Measurements from ENCODE around the gene MOGAT3.
A peak's percentile ranks its signal among the peaks of the same experiment; 100 is the strongest.

The MOGAT3 gene

DNA sequence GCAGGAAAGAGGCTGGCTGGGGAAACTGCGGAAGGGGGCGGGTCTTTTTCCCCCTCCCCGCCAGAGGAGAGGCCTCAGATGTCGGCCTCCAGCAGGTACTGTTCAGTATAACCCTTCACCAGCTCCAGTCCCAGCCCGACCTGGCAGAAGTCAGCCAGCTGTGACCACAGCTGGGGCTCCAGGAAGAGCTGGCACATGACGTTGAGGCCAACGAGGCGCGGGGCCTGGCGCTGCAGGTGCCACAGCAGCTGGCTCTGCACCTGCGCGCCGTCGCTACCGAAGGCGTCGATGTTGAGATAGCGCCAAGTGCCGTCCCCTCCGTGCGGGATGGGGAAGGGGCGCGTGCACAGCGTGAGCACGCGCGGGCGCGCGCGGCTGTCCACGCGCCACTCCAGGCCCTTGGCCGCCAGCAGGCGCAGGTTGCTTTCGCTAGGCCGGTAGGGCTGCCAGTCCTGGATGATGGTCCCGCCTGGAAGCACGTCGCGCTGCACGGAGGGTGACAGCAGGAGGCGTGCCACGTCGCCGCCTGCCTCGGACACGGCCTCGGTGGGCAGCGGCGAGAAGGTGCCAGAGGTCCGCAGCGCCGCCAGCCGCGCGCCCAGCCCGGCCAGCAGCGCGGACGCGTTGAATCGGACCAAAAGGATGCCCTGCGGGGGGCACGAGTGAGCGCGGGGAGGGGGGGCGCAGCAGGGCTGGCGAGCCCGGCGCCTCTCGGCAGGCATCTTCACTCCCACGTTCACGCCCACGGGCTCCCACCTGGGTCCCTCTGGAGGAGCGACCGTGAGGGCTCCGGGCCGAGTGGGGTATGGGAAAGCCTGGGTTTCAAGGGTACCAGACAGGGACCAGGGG lies 28.6 kb downstream of the MOGAT3 start:
- DNase-seq: no peak

DNA sequence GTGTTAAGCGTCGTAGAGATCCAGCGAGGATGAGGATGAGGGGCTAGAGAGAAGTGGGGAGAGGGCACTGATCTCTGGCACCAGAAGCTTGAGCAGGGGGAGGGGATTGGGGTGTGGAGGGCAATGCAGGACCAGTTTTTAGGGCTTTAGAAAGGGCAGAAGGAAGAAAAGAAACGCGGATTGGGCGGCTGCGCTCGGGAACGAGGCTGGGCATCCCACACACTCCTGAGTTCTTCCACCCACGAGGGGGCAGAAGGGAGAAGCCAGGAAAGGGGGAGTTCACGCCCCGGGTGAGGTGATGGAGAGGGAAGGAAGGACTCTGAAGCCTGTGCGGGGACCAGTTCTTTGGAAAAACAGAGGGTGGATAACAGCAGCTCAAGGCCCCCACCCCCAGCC lies 29.4 kb downstream of the MOGAT3 start:
- DNase-seq: no peak

DNA sequence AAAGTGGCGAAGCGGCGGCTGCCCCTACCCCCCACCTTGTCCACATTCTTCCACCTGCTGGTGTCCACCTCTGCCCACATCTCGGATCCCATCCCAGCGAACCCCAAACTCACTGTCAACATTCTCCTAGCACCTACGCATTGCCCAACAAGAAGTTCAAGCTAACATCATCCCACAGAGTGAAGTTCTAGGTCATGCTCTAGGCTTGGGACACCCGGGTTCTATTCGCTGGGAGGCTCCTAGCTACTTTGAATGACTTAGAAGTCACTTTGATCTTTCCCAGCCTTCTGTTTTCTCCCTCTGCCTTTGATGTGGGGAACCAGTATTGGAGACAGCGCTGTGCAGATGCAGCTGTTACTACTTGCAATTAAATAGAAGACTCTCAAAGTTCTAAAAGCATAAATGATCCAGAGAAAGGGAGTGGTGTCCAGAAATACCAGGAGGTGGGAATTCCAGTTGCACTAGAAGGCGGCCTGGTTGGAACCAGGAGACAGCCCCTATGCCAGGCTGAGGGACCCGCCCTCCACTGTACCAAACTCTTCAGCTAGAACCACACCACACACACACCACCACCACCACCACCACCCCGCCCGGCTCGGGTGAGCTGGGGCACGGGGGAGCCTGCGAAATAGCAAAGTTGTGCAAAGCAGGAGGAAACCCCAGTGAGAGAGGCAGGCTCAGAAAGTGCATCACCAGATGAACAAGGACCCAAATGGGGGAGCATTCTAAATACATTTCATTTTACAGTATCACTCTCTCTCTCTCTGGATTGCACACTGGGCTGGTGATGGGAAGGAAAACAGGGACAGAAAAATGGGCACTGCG lies 30.0 kb downstream of the MOGAT3 start:
- no peak for DNase-seq

DNA sequence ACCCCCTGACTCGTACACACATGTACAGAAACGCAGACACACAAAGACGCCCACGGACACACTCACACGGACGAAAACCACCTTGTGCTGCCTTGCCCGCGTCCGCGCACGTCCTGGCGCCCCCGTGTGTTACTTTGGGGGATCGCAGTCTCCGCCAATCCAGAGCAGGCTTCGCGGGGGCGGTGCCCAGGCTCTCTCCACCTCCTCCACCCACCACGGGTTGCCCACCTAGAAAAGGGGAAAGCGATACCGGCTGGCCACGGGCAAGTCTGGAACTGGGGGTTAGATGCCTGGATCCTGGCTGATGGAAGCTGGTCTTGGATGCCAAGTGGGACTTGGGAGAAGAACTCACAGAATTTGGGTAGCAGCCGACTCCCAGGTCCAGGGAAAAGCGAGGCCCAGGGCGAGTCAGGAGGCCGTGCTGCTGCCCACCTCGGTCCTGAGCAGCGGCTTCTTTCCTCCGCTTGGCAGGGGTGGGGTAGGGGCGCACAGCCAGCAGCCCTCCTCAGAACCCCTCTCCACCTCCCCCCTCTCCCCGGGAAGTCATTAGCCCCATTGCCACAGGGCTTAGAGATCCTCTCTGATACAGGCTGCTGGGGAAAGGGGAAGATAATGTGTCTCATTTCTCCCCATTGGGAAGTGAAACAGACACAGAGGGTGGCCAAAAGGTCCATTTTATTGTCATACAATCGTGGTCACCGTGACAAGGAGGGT lies 30.8 kb downstream of the MOGAT3 start:
- peak; percentile 58 for DNase-seq

DNA sequence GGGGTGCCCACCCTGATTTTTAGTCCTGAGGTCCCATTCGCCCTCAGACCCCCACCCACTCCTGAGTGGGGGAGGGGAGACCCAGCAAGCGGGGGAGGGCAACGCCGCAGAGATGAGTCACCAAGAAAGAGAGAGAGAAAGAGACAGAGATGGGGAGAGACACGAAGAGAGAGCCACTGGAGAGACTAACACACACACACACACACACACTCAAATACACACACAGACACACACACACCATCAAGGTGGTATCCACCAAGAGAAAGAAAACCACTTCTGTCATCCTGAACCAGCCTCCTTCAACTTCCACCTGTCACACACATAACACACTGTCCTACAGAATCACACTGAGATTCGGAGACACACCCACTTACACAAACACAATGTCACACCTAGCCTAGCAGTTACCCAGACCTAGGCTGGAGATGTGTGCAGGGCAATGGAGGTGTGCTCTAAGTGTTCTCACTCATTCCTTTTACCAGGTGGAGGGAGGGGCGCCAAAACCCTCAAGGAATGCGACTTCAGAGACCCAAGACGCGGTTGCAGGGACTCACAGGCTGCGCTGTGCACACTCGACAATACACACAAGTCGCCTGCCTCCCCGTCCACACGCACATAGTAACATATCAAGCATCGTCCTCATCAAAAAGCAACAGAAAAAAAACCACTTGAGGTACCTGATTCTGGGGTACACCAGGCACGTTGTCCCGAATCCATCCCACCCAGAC lies 31.6 kb downstream of the MOGAT3 start:
- no peak for DNase-seq

DNA sequence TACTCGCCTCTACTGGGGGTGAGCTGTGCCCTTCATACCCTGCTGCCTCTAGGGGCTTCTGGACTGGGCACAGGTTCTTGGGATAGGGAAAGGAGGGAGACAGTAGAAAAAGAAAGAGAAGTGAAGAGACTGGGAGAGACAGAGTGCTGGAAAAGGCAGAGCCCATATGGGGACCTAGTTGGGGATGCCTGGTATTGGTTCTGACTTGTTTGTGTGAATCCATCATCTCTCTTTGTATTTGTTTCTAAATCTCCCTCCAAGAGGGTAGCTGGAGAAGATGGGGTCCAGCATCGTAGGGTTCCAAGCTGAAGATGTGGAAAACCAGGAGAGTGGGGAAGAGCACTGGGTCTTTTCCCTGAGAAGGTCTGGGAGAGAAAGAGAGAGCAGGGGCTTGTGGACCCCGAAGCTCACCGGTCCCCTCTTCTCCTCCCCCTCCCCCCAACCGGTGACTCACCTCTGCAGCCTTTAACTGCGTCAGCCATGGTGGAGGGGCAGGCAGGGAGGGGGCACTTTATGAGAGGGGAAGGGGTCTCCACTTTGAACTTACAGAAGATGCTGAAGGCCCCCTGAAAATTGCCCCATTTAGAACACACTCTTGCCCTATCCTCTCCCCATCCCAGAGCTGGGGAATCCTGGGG lies 32.3 kb downstream of the MOGAT3 start:
- DNase-seq: no peak

DNA sequence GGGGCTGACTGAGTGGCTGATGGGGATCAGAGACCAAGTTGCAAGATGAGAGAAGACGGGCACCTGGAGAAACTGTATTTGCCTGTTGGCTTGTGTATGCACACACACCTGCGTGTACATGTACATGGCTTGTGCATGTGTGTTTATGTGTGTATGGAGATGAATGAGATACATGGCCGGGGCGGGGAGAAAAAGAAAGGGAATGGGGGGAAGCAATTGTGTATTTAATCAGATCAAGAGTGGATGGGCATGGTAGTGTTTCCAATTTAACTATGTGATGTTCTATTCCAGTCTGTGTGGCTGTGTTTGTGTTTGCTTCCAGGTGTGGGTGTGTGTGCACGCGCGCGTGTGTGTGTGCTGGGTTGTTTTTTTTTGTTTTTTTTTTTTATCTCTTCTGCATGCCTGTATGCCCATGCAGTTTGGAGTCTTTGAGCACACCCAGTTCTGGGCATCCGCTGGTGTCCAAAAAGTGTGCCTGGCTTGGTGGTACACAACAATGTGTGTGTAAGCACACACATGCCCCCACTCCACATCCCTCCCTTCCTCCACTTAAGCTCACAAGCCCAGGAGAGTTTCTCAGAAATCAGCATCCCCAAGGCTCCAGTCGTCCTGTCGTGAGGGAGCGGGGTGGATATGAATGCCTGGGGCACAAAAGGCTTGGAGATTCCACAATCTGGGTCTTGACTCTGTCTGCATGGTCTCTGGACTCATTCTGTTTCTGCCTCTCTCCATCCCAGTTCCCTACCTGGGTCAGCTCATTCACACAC lies 33.0 kb downstream of the MOGAT3 start:
- DNase-seq: no peak

DNA sequence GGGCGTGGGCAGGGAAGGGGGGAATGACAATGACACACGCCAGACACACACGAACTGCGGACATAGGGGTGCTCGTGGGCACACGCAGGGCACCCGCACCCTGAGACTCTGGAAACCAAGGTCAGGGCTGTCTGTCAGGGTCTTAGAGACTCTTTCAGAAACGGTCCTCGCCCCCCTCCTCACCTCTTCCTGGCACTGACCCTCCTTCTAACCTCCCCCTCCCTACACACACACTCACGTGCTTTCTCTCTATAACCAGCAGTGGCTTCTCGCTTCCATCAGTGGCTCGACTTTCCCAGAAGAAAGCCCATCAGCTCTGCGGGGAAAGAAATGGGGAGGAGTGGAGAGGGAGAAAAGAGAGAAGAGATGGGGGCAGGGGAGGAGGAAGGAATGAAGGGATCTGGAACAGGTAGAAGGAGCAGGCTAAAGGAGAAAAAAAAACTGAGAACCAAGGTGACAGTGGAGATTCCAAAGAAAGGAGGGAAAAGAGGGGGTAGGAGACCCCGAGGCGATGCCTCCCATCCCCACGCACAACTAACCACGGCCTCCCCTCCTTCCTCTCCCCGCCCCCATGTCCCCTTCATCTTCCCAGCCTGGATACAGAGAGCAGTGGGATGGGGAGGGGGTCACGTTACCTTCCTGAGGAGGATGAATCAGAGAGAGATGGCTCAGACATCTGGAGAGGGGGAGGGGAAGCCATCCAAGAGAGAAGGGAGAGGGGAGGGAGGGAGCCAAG lies 33.8 kb downstream of the MOGAT3 start:
- DNase-seq: peak; percentile 81

DNA sequence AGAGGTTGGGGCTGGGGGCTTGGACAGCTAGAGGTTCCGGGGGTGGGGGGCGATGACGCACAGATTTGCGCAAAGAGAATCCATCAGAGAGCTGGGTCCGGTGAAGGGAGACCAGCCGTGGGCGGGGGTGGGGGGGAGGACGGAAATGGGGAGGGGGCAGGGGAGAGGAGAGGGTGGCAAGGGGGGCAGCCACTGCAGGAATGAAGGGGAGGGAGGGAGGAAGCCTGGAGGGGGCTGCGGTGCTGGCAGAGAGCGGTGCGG lies 34.3 kb downstream of the MOGAT3 start:
- DNase-seq: no peak

DNA sequence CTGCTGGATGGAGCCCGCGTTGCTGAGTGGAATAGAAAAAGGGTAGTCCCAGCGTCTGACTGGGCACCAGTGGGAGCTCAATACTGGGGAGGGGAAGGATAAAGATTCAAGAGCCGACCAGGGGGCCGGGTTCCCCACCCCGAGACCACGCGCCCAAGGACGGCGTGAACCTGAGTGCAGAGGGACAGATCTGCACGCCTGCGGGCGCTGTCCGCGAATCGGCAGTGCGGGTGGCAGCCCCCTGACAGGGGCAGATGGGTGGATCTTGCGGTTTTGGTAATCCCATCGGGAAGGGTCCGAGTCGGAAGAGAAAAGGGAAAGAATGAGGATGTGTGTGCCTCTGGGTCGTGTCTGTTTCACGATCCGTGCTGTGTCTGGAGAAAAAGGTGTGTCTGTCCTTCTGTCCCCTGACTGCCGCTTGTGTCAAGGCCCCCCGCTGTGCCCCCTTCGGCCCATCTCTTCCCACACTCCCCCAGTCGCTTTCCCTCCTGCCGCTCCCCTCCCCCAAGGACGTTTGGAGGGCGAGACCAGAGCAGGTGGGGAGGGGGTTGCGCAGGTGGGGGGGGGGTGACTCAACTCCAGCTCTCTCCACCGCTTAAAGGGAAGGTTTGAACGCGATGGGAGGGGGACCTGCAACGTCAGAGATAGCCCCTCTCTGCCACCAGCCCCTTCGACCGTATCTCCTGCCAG lies 34.7 kb downstream of the MOGAT3 start:
- no peak for DNase-seq

DNA sequence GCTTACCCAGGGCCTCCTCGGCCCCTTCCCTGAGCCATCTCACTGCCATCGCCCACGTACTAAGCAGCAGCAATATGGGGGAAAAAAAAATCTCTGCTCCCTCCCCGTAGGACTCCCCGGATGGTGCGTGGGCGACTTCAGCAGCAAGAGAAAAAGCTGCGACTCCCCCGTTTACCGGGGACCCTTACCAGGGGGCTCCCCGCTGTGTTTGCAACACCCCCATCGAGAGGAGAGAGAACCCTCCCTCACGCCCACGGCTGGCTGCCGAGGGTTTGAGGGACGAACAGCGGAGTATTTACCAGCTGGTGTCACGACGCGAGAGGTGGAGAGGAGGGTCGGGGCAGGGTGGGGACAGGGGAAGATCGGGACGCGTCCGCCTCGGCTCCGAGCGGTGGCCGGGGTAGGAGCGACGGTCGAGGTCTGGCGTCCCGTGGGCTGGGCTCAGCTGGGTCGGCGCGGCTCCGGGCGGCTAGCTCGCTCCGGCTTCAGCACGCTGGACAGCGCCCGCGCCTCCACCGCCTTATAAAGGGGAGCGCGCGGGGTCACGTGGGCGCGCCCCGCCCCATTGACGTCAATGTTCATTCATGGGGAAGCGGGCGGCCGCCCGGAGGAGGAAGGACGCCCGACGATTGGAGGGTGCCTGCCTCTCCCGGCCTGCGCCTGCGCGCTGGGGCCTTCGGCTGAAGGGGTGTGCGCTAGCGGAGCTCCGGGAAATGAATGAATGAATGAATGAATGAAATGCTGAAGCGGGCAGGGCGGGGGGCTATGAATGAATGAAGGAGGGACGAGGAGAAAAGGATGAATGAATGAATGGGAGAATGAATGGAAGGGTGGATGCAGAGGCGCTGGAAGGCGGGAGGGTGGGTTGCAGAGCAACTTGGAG lies 35.5 kb downstream of the MOGAT3 start, which contains the start of gene VGF:
Gene VGF, minus strand, starts transcription at position 495 of the 883 bp plus-strand sequence. CDS start 726 bp downstream, outside the sequence.
- DNase-seq: peak; percentile 96

DNA sequence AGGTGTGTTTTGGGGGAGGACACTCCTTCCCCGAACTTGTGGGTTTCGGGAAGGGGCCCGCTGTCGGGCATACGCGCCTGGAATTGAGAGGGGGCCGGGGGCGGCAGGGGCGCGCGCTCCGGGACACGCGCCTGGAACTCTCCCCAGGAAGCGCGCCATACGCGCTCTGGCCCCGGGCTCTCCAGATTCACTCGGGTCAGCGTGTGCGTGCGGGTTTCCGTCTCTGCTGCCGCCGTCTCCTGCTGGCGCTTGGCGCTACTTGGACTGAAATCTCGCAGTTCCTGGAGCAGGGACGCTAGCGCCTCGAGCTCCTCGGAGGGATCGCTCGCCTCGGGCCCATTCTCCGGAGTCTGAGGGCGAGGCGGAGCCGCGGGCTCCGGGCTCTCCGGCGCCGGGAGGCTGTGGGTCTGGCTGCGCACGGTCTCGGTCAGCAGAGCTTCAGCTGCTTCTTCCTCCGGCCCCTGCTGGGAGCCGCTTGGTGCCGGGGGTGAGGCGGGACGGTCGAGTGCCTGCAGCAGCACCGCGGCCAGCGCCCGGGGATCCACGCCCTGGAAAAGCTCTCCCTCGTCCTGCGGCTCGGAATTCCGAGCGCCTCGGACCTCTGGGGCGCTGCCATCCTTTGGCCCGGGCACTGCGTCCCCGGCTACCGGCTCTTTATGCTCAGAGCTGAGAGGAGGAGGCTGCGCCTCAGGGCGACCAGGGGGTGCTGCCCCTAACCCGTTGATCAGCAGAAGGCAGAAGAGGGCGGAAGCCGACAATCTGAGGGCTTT lies 36.6 kb downstream of the MOGAT3 start:
- DNase-seq: peak; percentile 52

DNA sequence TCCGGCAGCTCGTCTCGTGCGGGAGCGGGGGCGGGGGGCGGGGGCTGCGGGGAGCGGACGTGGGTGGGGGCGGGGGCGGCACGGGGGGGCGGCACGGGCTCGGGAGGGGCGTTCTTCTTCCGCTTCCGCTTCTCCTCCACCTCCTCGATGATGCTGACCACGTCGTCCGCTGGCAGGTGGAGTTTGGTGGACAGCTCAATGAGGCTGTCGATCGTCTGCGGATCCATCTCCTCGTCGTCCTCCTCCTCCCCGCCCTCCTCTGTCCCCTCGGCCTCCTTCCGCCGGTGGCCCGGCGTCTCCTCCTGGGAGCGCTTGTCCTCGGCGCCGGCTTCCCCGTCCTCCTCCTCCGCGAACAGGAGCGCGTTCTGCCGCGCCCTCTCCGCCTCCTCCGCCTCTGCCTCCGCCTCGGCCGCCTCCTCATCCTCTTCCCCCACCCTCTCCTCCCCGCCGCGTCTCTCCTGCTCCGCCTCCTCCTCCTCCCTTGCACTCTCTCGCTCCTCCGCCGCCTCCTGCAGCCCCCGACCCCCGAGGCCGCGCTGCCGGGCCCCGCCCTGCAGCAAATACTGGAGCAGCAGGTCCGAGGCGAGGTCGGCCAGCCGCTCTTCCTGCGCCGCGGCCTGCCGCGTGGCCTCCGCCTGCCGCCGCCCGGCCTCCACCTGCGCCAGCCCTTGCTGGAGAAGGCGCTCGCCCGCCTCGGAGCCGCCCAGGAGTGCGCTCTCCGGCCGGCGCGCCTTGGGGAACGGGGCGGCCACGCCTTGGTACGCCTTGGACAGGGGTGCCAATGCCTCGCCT lies 37.4 kb downstream of the MOGAT3 start:
- no peak for DNase-seq

DNA sequence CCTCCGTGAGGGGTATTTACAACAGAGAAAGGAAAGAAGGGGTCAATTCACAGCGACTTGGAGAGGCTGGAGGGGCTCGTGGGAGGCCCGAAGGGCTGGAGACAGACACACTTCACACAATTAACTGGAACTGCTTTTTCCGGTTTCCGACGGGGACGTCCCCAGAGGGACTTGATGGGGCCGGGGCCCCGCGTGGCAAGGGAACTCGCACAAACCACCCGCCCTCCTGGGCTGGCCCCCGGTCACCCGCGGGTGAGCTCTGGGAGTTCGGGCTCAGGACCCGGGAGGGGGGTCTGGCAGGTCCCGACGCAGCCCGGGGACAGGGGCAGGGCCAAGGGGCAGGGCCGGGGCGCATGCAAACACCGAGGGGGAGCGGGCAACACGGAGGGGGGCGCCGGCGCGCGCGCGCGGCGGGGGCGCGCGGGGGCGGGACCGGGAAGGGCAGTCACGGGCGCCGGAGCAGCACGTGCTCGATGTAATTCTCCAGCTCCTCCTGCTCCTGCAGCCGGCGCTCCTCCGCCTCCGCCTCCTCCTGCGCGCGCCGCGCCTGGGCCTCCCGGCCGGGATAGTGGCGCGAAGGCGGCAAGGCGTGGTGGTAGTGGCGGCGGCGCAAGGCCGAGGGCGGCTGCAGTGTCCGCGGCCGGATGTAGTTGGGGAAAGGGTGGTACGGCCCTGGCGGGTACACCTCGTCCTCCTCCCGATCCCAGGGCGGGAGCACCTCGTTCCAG lies 38.1 kb downstream of the MOGAT3 start:
- peak; percentile 49 for DNase-seq

DNA sequence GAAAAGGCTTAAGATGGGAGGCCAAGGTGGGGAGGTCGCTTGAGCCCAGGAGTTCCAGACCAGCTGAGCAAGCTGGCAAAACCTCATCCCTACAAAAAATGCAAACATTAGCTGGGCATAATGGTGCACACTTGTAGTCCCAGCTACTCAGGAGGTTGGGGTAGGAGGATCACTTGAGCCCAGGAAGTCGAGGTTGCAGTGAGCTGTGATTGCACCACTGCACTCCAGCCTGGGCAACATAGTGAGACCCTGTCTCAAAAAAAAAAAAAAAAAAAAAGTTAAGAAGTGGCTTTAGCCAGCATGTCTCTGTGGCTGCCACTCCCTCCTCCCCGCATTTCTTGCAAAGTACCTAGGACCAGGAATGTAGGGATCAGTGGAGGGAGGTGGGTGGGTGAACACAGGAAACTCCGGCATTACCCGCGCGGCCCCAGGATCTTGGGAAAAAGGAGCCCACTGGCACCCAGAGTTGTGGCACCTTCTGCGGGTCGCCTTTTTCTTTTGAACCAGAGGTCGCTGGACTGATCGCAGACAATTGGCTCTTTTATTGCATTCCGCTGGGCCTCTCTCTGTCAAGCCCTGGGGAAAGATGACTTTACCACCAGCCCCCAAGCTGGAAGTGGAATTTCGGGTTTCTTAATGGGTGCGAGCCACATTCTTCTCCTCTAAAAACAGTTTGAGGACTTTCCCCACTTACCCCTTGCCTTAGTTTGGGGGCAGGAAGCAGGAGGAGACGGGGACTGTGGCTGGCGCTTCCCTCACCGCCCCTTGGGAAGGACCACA lies 39.0 kb downstream of the MOGAT3 start:
- DNase-seq: no peak

DNA sequence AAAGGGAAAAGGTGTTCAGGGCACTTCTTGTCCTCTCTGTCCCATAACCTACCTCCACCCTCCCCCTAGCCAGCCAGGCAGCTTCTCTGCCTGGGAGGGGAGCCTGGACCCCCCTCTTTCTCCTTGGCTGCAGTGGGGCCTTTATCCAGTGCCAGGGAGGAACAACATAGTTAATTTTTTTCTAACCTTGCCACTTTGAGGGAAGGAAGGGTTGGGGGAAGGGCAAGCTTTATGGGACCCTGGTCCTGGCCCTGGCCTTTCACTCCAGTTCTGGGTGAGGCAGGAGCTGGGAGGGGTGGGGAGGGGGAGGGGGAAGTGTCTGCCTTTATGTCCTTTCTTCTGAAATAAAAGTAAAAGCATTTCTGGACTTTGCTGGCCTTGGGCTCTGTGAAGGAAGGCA lies 39.9 kb downstream of the MOGAT3 start:
- no peak for DNase-seq

Measured in fibroblast of skin of abdomen (primary cell).